GM19099 (cell line): ENCODE data around the gene OBSCN.

Experiments
- POLR2A ChIP-seq: IDR thresholded peaks from 3 replicates; pipeline ENCODE4 v1.6.1; 2011; ENCODE audit warnings: low read depth; ENCODE audit not compliant: insufficient read length; ENCODE audit errors: extremely low read depth

The OBSCN gene

DNA sequence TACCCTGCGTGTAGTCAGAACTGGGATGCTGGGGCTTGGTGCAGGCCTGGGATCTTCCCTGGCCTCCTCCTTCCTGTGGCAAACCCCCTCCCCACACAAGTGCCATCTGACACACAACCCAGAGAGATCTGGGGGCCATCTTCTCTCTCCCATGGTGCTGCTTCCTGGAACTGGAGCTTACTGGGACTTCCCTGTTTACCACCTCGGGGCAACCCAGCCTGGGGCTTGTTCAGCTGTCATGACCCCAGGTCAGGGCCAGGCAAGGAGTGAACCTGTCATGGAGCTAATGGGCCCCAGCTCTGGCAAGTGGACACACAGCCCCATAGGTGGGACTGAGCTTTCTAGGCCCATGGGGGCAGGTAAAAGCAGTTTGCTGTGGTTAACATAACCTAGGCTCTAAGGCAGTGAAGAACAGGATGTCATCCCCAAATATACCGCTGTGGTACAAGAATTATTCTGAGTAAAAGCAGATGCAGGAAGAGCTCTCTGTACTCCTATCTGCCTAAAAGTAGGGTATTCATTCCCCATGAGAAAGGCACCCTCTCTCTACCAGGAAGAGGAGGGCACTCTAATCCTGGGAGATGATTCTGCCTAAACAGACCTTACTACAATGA is 196.4 kb downstream of the OBSCN start:
- no peak for TF ChIP-seq POLR2A

- TF ChIP-seq POLR2A = no peak
These were observed 197.5 kb downstream of the OBSCN start for GRCh38 chr1:228405200-228405978.

DNA sequence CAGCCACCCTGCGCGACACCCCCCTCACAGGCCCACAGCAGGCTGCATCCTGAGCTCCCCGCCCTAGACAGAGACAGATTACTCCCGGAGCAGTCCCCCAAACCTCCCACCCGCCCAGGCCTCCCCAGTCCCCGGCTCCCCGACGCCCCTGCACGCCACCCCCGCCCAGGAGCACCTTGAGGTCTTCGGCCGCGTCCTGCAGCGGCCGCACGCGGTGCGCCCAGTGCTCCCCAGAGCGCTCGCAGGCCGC is 198.1 kb downstream of the OBSCN start:
- TF ChIP-seq POLR2A = no peak

DNA sequence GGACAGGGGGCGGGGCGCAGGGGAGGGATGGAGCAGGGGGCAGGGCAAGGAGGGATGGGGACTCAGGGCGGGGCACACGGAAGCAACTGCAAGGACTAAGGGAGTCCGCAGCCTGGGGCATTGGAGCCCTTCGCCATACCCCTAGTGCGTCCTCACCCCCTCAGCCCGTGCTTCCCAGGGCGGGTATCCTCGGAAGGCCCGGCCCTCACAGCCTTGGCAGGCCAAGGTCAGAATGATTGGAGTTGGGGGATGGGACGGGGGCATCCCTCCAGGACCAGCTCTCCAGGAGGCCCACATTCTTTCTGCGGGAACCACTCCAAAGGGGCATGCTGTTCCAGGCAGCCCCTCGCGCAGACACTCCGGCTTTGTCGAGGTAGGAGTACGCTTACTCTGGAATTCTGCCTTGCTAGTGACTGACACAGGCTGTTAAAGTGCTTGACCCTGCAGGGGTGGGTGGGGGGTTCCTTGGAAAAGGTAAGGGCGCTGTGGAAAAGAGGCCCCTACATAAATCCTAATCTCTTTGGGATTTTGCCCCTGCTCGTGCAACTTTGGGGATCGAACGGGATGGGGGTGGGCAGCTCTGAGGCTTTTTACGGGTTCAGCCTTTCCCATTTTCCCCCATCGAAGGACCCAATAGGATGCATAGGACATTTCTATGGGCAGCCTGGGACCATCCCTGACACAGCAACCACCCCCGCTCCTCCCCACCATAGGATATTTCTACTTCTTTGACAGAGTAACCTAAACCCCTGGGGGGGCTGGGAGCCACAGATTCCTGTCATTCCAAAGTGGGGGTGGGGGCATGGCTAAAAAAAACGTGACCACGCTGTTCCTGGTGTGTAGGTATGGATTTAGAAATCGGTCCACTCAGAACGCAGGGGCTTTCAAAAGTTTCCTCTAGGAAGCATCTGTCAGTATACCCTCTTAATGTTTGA is 199.5 kb downstream of the OBSCN start:
- peak; percentile 50 for TF ChIP-seq POLR2A

- no peak for TF ChIP-seq POLR2A
These were observed 200.4 kb downstream of the OBSCN start for GRCh38 chr1:228408041-228408868.

DNA sequence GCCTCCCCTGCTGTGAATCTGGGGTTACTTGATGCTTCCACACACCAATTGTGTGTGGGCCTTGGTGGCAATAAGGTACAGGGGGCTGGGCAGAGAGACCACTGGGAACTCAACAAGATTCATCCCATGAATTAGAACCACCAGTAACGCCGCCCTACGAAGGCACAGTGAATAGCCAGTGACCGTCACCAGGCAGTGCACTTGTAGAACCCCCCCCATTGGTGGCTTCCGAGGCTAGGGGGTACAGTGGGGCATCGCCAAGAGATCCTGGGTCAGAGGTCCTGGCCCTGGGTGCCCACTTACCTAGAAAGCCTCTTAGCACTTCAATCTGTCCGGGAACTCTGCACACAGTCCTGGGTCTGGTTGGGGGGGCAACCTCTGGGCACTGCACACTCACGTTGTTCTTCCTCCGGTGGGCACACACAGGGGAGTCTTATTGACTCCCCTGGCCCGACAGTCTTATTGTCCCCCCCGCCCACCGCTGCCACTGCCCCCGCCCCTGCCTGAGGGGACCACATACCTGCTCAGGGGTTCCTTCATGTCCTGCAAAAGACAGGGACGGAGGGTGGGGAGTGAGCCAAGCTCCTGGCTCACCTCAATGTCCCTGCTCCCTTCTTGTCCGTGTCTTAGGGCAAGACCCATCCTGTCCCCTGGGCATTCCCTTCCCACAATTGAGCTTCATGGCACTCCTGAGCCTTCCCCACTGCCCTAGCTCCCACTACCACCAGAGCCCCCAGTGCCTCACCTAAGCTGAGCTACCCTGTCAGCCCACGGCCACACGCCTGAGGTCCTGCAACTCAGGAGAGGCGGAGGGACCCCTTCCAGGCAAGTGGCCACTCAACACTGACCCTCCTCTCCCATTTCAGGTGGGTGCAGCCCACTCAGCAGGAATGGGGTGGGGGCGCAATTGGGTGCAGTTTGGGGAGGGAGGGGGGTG is 201.3 kb downstream of the OBSCN start:
- TF ChIP-seq POLR2A = no peak

DNA sequence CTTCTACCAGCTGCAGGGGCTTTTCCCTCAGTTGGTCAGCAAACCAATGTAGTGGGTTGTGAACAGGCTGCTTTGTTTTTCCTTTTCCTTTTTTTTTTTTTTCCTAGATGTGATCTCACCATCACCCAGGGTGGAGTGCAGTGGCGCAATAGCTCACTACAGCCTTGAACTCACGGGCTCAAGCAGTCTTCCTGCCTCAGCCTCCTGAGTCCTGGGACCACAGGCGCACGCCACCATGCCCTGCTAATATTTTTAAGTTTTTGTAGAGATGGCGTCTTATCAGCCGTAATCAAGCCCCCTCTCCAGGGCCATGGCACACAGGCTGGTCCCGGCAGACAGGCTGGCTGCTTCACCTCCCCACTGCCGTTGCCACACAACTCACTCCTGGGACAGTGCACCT is 202.2 kb downstream of the OBSCN start:
- TF ChIP-seq POLR2A = no peak

DNA sequence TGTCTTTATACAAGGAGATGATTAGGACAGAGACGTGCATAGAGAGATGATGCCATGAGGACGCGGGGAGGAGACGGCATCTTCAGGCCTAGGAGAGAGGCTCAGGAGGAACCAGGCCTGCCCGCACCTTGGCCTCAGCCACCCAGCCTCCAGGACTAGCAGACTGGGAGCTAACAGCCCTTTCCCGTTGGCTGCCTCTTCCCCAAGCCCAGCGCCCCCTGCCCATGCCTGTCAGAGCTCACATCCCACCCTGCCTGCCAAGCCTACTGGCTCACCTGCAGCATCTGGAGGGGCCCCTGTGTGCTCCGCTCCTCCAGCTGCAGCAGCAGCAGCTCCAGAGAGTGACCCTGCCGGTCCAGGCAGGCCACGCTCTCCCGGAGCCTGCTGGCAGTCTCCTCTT is 202.8 kb downstream of the OBSCN start:
- no peak for TF ChIP-seq POLR2A

- TF ChIP-seq POLR2A = no peak
These were observed 203.3 kb downstream of the OBSCN start for GRCh38 chr1:228411121-228411520.

GRCh38 chr1:228411548-228412430 is 203.9 kb downstream of the OBSCN start:
- TF ChIP-seq POLR2A = no peak

- TF ChIP-seq POLR2A = no peak
These were observed 205.6 kb downstream of the OBSCN start for GRCh38 chr1:228413241-228414010.

DNA sequence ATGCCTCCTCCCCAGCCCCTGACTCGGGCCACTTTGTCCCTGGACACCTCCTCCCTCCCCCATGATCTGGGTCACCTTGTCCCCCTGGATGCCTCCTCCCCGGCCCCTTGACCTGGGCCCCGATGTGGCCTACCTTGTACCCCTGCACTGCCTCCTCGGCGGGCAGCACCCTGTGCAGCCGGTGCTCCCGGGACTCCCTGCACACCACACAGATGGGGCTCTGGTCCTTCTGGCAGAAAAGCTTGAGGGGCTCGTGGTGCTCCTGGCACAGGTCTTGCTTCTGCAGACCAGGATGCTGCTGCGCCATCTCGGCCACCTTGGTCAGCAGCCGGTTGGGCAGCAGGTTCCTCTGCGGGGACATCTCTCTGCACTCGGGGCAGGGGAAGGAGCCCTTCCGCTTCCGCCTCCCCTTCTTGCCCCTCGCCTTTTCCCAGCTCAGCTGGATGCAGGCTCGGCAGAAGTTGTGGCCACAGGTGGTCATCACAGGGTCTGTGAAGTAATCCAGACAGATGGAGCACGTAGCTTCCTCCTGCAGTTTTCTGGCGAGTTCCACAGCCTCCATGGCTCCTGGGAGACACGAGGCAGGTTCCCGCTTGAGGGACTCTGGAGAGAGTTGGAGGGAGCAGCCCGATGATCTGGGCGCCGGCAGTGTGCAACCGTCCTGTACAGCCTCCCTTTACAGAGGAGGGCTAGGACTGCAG is 206.8 kb downstream of the OBSCN start:
- no peak for TF ChIP-seq POLR2A
